ENCODE results near the gene STPG1.
"Not testable (repeated sequence)": the region's sequence is repeated elsewhere in the genome, so short reads cannot be mapped to it uniquely, and the experiment has no call there.

Gene STPG1

GRCh38 chr1:24413350-24414163 lies at the start of gene STPG1:
Gene STPG1, minus strand, starts transcription at chr1:24413782. Its CDS starts 12,394 bp downstream, at chr1:24401388.
- DNase-seq = peak; percentile 78

GRCh38 chr1:24462128-24462527 lies 48.5 kb upstream of the STPG1 start:
- not testable (repeated sequence) for DNase-seq

- no peak for DNase-seq
These were observed 46.1 kb upstream of the STPG1 start for GRCh38 chr1:24459551-24460266.

GRCh38 chr1:24457866-24458265 lies 44.3 kb upstream of the STPG1 start:
- no peak for DNase-seq

GRCh38 chr1:24455272-24455671 lies 41.7 kb upstream of the STPG1 start:
- no peak for DNase-seq

GRCh38 chr1:24454673-24455072 lies 41.1 kb upstream of the STPG1 start:
- no peak for DNase-seq

- DNase-seq = no peak
These were observed 39.4 kb upstream of the STPG1 start for GRCh38 chr1:24452922-24453485.

GRCh38 chr1:24451746-24452145 lies 38.2 kb upstream of the STPG1 start:
- no peak for DNase-seq

- no peak for DNase-seq
These were observed 37.3 kb upstream of the STPG1 start for GRCh38 chr1:24450857-24451397.

- no peak for DNase-seq
These were observed 36.7 kb upstream of the STPG1 start for GRCh38 chr1:24450316-24450715.

- DNase-seq = not testable (repeated sequence)
These were observed 32.9 kb upstream of the STPG1 start for GRCh38 chr1:24446446-24446845.

- DNase-seq = no peak
These were observed 29.7 kb upstream of the STPG1 start for GRCh38 chr1:24443241-24443656.

- DNase-seq = no peak
These were observed 29.2 kb upstream of the STPG1 start for GRCh38 chr1:24442764-24443163.

- no peak for DNase-seq
These were observed 28.6 kb upstream of the STPG1 start for GRCh38 chr1:24441996-24442668.

- no peak for DNase-seq
These were observed 27.9 kb upstream of the STPG1 start for GRCh38 chr1:24441480-24441879.

- no peak for DNase-seq
These were observed 26.9 kb upstream of the STPG1 start for GRCh38 chr1:24440436-24440835.

GRCh38 chr1:24438423-24438901 lies 24.9 kb upstream of the STPG1 start:
- DNase-seq = no peak

- DNase-seq = no peak
These were observed 24.2 kb upstream of the STPG1 start for GRCh38 chr1:24437631-24438396.

GRCh38 chr1:24435782-24436365 lies 22.3 kb upstream of the STPG1 start:
- DNase-seq = no peak

GRCh38 chr1:24427545-24427862 lies 13.9 kb upstream of the STPG1 start:
- DNase-seq = no peak

GRCh38 chr1:24426744-24427544 lies 13.4 kb upstream of the STPG1 start:
- DNase-seq = no peak

Data from activated T-cell treated with anti-CD3 and anti-CD28 coated beads, Interleukin-2, amount 50 U/mL, for 1 hour (primary cell).